ENCODE results near the gene RAB11B. TPM values are rescaled to one million over a fixed set of nuclear protein-coding genes. Genes with fewer than 3 reads are reported as not detected.
"Not testable (repeated sequence)": the region's sequence is repeated elsewhere in the genome, so short reads cannot be mapped to it uniquely, and the experiment has no call there.

RAB11B gene
- total RNA-seq, 1 experiment from 2014 or later: 135 TPM

GRCh38 chr19:8386419-8386818 is 3.7 kb upstream of the RAB11B start:
- ATAC-seq; in situ Hi-C loops (cut with HindIII; ENCODE audit: low pct_unique_long_range_greater_than_20kb, low sequenced_read_pairs); POLR2A ChIA-PET; H3K36me3 ChIP-seq (ENCODE audit: control insufficient read depth, insufficient read depth, low read length); H3K27ac ChIP-seq (ENCODE audit: low read length); CTCF ChIA-PET; H3K9me3 ChIP-seq (ENCODE audit: control insufficient read depth, insufficient read depth, low read depth, low read length); BruUV-seq (replicated peaks); H3K4me3 ChIP-seq (ENCODE audit: low read depth in 2 of 2, low read length in 2 of 2); intact Hi-C loops (cut with micrococcal nuclease; ENCODE audit: unreplicated experiment); H3K27me3 ChIP-seq (ENCODE audit: control insufficient read depth, insufficient read depth, low read length); DNase-seq (ENCODE audit: low read depth, low spot score): not testable (repeated sequence)
- peaks cover 11% of the 10 kb centered on the region for H3K4me1 ChIP-seq (ENCODE audit: control insufficient read depth, insufficient read depth, low read length)

DNA sequence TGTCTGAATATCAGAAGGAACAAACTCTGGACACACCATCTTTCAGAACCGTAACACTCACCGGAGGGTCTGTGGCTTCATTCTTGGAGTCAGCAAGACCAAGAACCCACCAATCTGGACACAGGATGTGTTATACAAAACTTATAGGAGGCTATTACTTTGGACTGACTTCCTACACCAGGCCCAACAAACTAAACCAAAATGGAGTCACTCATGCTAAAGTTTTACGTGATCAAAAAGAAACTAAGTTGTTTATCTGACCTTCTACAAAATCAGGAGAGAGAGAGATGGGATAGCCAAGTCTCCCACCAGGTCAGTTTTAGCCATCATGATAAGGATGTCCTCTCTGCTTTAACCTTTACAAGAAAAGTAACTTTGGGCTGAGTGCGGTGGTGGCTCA is 3.2 kb upstream of the RAB11B start:
- in situ Hi-C loops (cut with HindIII; ENCODE audit: low pct_unique_long_range_greater_than_20kb, low sequenced_read_pairs) (no loop called here), intact Hi-C loops (cut with micrococcal nuclease; ENCODE audit: unreplicated experiment) (no loop called here)
- no peak overlapping the region for H3K27ac ChIP-seq (ENCODE audit: low read length)
- no peak for ATAC-seq
- TF ChIP-seq TCF7L2 (IDR thresholded peaks at IDR 0.05; ENCODE audit: low read depth, low read length) (no peak), CTCF (IDR thresholded peaks at IDR 0.05) (no peak), SIN3A (IDR thresholded peaks at IDR 0.05; ENCODE audit: borderline replicate concordance, insufficient read depth, low read depth, low read length) (no peak), POLR2AphosphoS5 (IDR thresholded peaks at IDR 0.05; ENCODE audit: low read depth, low read length) (no peak)
- TF ChIP-seq, protein P1, sequence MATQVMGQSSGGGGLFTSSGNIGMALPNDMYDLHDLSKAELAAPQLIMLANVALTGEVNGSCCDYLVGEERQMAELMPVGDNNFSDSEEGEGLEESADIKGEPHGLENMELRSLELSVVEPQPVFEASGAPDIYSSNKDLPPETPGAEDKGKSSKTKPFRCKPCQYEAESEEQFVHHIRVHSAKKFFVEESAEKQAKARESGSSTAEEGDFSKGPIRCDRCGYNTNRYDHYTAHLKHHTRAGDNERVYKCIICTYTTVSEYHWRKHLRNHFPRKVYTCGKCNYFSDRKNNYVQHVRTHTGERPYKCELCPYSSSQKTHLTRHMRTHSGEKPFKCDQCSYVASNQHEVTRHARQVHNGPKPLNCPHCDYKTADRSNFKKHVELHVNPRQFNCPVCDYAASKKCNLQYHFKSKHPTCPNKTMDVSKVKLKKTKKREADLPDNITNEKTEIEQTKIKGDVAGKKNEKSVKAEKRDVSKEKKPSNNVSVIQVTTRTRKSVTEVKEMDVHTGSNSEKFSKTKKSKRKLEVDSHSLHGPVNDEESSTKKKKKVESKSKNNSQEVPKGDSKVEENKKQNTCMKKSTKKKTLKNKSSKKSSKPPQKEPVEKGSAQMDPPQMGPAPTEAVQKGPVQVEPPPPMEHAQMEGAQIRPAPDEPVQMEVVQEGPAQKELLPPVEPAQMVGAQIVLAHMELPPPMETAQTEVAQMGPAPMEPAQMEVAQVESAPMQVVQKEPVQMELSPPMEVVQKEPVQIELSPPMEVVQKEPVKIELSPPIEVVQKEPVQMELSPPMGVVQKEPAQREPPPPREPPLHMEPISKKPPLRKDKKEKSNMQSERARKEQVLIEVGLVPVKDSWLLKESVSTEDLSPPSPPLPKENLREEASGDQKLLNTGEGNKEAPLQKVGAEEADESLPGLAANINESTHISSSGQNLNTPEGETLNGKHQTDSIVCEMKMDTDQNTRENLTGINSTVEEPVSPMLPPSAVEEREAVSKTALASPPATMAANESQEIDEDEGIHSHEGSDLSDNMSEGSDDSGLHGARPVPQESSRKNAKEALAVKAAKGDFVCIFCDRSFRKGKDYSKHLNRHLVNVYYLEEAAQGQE (IDR thresholded peaks at IDR 0.05; ENCODE audit: insufficient read depth in 1 of 2, low read depth in 2 of 2, low read length in 1 of 2): no peak
- ChIA-PET CTCF (no interaction called here), POLR2A (no interaction called here)
- no peaks in the 10 kb centered on the region for H3K27me3 ChIP-seq (ENCODE audit: control insufficient read depth, insufficient read depth, low read length)
- no peak for DNase-seq (ENCODE audit: low read depth, low spot score)
- H3K4me1 ChIP-seq (ENCODE audit: control insufficient read depth, insufficient read depth, low read length): peaks cover 17% of the 10 kb centered on the region
- BruUV-seq (replicated peaks): no TSS peak
- no peaks in the 10 kb centered on the region for H3K9me3 ChIP-seq (ENCODE audit: control insufficient read depth, insufficient read depth, low read depth, low read length)
- H3K36me3 ChIP-seq (ENCODE audit: control insufficient read depth, insufficient read depth, low read length): no peaks in the 10 kb centered on the region; the same call in 1 of the 2 replicates
- H3K4me3 ChIP-seq (ENCODE audit: low read depth in 2 of 2, low read length in 2 of 2): no peak overlapping the region

DNA sequence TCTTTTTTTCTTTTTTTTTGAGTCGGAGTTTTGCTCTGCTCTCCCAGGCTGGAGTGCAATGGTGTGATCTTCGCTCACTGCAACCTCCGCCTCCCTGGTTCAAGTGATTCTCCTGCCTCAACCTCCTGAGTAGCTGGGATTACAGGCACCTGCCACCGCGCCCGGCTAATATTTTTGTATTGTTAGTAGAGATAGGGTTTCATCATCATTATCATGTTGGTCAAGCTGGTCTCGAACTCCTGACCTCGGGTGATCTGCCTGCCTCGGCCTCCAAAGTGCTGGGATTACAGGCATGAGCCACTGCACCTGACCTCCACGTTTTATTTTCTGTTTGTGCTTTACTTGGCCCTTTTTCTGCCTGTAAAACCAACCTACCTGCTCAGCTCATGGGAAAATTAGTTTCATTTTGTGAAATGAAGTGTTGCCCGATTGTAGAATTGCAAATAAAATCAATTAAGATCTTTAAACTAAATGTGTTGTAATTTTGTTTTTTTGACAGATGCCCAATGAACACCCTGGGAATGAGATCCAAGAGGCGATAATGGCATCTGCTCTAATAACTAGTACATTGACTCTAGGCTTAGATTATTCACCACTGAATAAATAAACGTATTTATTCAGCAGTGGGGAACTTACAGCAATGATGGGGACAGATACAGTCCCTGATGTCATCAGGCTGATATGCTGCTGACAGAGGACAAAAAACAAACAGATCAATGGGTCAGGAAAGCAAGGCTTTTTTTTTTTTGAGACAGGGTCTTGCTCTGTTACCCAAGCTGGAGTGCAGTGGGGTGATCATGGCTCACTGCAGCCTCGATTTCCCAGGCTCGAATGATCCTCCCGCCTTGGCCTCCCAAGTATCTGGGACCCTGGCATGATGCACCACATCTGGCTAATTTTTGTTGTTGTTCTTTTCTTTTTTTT is 2.2 kb upstream of the RAB11B start:
- no peak for DNase-seq (ENCODE audit: low read depth, low spot score)
- BruUV-seq (replicated peaks): TSS peak; percentile 60

More for the DNA sequence above, 2.2 kb upstream of the RAB11B start:
- Histone ChIP-seq H3K27ac (ENCODE audit: low read length) (peak overlapping the region; percentile 57), H3K27me3 (ENCODE audit: control insufficient read depth, insufficient read depth, low read length) (no peaks in the 10 kb centered on the region), H3K4me3 (ENCODE audit: low read depth in 2 of 2, low read length in 2 of 2) (no peak overlapping the region), H3K9me3 (ENCODE audit: control insufficient read depth, insufficient read depth, low read depth, low read length) (no peaks in the 10 kb centered on the region), H3K36me3 (ENCODE audit: control insufficient read depth, insufficient read depth, low read length) (no peaks in the 10 kb centered on the region; the same call in 1 of the 2 replicates), H3K4me1 (ENCODE audit: control insufficient read depth, insufficient read depth, low read length) (peaks cover 25% of the 10 kb centered on the region)
- no peak for ATAC-seq
- TF ChIP-seq TCF7L2 (IDR thresholded peaks at IDR 0.05; ENCODE audit: low read depth, low read length) (no peak), SIN3A (IDR thresholded peaks at IDR 0.05; ENCODE audit: borderline replicate concordance, insufficient read depth, low read depth, low read length) (no peak), POLR2AphosphoS5 (IDR thresholded peaks at IDR 0.05; ENCODE audit: low read depth, low read length) (no peak), CTCF (IDR thresholded peaks at IDR 0.05) (no peak)
- TF ChIP-seq, protein P1 (IDR thresholded peaks at IDR 0.05; ENCODE audit: insufficient read depth in 1 of 2, low read depth in 2 of 2, low read length in 1 of 2): no peak
- ChIA-PET POLR2A (no interaction called here), CTCF (no interaction called here)
- intact Hi-C loops (cut with micrococcal nuclease; ENCODE audit: unreplicated experiment): no loop called here
- in situ Hi-C loops (cut with HindIII; ENCODE audit: low pct_unique_long_range_greater_than_20kb, low sequenced_read_pairs): no loop called here
